NB4 (cell line): ENCODE measurements around the gene MOGAT2.

Experiments
- POLR2A ChIP-seq: IDR thresholded peaks from 2 replicates; pipeline ENCODE4 v1.6.1; 2011; ENCODE audit warnings: mild to moderate bottlenecking; ENCODE audit not compliant: insufficient read length; ENCODE audit errors: extremely low read depth
- TF ChIP-seq, protein P1 (sequence below): IDR thresholded peaks from one replicate; pipeline ENCODE4 v1.5.1; 2012; ENCODE audit warnings: low read depth, low read length

DNA sequence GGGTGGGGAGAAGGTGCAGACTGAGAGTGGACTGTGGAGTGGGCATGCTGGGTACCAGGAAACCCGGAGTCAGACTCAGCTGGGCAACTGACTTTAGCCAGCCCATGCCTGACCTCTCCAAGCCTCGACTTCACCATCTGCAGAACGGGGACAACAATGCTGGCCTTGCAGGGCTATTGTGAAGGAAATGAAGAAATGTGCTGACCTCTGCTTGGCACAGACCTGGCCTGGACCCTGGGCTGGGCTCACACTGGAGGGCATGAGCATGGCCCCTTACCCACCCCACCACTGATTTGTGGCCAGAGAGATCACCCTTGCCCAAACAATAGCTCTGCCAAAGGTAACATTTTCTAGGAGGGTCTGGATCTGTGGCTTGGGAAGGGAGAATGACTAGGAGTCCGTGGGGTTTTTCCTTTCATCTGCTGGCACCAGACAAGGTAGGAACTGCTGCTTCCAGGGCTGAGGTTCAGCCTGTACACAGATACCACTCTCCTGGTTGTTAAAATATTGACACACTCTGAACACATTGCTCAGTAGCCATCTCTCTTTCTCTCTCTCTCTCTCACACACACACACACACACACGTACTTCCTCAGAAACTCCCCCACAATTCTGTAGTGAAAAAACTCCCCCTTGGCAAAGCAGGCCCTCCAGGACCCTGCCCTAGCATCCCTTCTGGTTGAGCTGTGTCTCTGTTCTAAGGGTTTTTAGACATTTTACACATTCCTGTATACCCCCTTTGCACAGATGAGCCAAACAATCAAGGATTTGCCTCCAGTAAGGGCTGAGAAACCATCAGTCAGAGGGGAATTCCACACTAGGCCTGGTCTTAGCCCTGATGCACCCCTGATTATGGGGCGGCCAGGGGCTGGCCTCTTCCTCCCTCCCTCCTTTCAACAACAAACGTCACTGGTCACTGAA, 1.0 kb downstream of the MOGAT2 start:
- TF ChIP-seq POLR2A: no peak
- TF ChIP-seq, protein P1, sequence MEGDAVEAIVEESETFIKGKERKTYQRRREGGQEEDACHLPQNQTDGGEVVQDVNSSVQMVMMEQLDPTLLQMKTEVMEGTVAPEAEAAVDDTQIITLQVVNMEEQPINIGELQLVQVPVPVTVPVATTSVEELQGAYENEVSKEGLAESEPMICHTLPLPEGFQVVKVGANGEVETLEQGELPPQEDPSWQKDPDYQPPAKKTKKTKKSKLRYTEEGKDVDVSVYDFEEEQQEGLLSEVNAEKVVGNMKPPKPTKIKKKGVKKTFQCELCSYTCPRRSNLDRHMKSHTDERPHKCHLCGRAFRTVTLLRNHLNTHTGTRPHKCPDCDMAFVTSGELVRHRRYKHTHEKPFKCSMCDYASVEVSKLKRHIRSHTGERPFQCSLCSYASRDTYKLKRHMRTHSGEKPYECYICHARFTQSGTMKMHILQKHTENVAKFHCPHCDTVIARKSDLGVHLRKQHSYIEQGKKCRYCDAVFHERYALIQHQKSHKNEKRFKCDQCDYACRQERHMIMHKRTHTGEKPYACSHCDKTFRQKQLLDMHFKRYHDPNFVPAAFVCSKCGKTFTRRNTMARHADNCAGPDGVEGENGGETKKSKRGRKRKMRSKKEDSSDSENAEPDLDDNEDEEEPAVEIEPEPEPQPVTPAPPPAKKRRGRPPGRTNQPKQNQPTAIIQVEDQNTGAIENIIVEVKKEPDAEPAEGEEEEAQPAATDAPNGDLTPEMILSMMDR: no peak
